Stomach smooth muscle (tissue), 2 donors: ENCODE measurements around the gene ABHD17A.

ENCODE experiments used
- H3K27ac ChIP-seq: one replicate; pipeline ENCODE4 v1.7.0; 2013; ENCODE audit warnings: mild to moderate bottlenecking, low read length, inconsistent platforms
- H3K27me3 ChIP-seq, 2 donors: one replicate each; pipeline ENCODE4 v1.7.0; 2013; ENCODE audit warnings: low read length in 2 of 2; ENCODE audit not compliant: insufficient read depth in 2 of 2, control insufficient read depth in 1 of 2
- H3K36me3 ChIP-seq, 2 donors: one replicate each; pipeline ENCODE4 v1.7.0; 2013; ENCODE audit warnings: low read length in 2 of 2; ENCODE audit not compliant: control insufficient read depth in 2 of 2, insufficient read depth in 2 of 2
- H3K4me1 ChIP-seq: one replicate; pipeline ENCODE4 v1.7.0; 2013; ENCODE audit warnings: low read length; ENCODE audit not compliant: control insufficient read depth, insufficient read depth
- H3K4me3 ChIP-seq, 2 donors: one replicate each; pipeline ENCODE4 v1.7.0; 2013; ENCODE audit warnings: low read length in 2 of 2
- H3K9ac ChIP-seq, 2 donors: one replicate each; pipeline ENCODE4 v1.7.0; 2013; ENCODE audit warnings: low read length in 2 of 2, mild to moderate bottlenecking in 1 of 2
- H3K9me3 ChIP-seq, 2 donors: one replicate each; pipeline ENCODE4 v1.7.0; 2013; ENCODE audit warnings: low read length in 2 of 2; ENCODE audit not compliant: control insufficient read depth in 2 of 2
- donor health status: healthy.
- donor health status: Pancreatic carcinoma.

ABHD17A gene

GRCh38 chr19:1836458-1837221 is 48.7 kb downstream of the ABHD17A start:
- Histone ChIP-seq H3K9ac (no peak overlapping the region), H3K4me1 (peaks cover 22% of the 10 kb centered on the region), H3K27me3 (no peaks in the 10 kb centered on the region), H3K27ac (no peak overlapping the region), H3K36me3 (peaks cover 0 to 7% of the 10 kb centered on the region in 2 donors), H3K9me3 (no peaks in the 10 kb centered on the region), H3K4me3 (no peak overlapping the region)

- H3K9ac ChIP-seq = no peak overlapping the region
- H3K27ac ChIP-seq = no peak overlapping the region
- H3K4me3 ChIP-seq = no peak overlapping the region
- H3K4me1 ChIP-seq = peaks cover 14% of the 10 kb centered on the region
- no peaks in the 10 kb centered on the region for H3K27me3 ChIP-seq
- H3K9me3 ChIP-seq = no peaks in the 10 kb centered on the region
- peaks cover 0 to 7% of the 10 kb centered on the region in 2 donors for H3K36me3 ChIP-seq
Measured at GRCh38 chr19:1833540-1833939, 51.8 kb downstream of the ABHD17A start.

GRCh38 chr19:1832046-1832663 is 53.1 kb downstream of the ABHD17A start:
- H3K27me3 ChIP-seq = no peaks in the 10 kb centered on the region
- H3K4me1 ChIP-seq = peaks cover 8% of the 10 kb centered on the region
- H3K9me3 ChIP-seq = no peaks in the 10 kb centered on the region
- H3K4me3 ChIP-seq = no peak overlapping the region
- peaks cover 0 to 5% of the 10 kb centered on the region in 2 donors for H3K36me3 ChIP-seq
- H3K27ac ChIP-seq = no peak overlapping the region
- H3K9ac ChIP-seq = no peak overlapping the region

- Histone ChIP-seq H3K27ac (no peak overlapping the region), H3K36me3 (peaks cover 0 to 5% of the 10 kb centered on the region in 2 donors), H3K9me3 (no peaks in the 10 kb centered on the region), H3K9ac (no peak overlapping the region), H3K4me1 (peaks cover 10% of the 10 kb centered on the region), H3K4me3 (no peak overlapping the region), H3K27me3 (no peaks in the 10 kb centered on the region)
Measured at GRCh38 chr19:1830978-1831377, 54.3 kb downstream of the ABHD17A start.

- peaks cover 13% of the 10 kb centered on the region for H3K4me1 ChIP-seq
- H3K9me3 ChIP-seq = no peaks in the 10 kb centered on the region
- H3K27ac ChIP-seq = no peak overlapping the region
- no peak overlapping the region for H3K4me3 ChIP-seq
- no peak overlapping the region for H3K9ac ChIP-seq
- peaks cover 0 to 5% of the 10 kb centered on the region in 2 donors for H3K36me3 ChIP-seq
- H3K27me3 ChIP-seq = no peaks in the 10 kb centered on the region
Measured at GRCh38 chr19:1830568-1830967, 54.7 kb downstream of the ABHD17A start.

- H3K4me3 ChIP-seq = no peak overlapping the region
- H3K9ac ChIP-seq = no peak overlapping the region
- H3K27me3 ChIP-seq = no peaks in the 10 kb centered on the region
- no peaks in the 10 kb centered on the region for H3K9me3 ChIP-seq
- H3K36me3 ChIP-seq = peaks cover 0 to 5% of the 10 kb centered on the region in 2 donors
- H3K4me1 ChIP-seq = peaks cover 13% of the 10 kb centered on the region
- H3K27ac ChIP-seq = no peak overlapping the region
Measured at GRCh38 chr19:1829958-1830357, 55.3 kb downstream of the ABHD17A start.

- Histone ChIP-seq H3K27me3 (no peaks in the 10 kb centered on the region), H3K4me3 (no peak overlapping the region), H3K36me3 (peaks cover 5 to 6% of the 10 kb centered on the region in 2 donors), H3K27ac (no peak overlapping the region), H3K9ac (no peak overlapping the region), H3K9me3 (no peaks in the 10 kb centered on the region), H3K4me1 (peaks cover 12% of the 10 kb centered on the region)
Measured at GRCh38 chr19:1828279-1829238, 56.7 kb downstream of the ABHD17A start.

GRCh38 chr19:1827566-1828278 is 57.6 kb downstream of the ABHD17A start:
- Histone ChIP-seq H3K9me3 (no peaks in the 10 kb centered on the region), H3K27me3 (no peaks in the 10 kb centered on the region), H3K4me1 (peaks cover 10% of the 10 kb centered on the region), H3K36me3 (peaks cover 5 to 13% of the 10 kb centered on the region in 2 donors), H3K9ac (no peak overlapping the region), H3K27ac (no peak overlapping the region), H3K4me3 (no peak overlapping the region)
